Neutrophil (primary cell): Measurements from ENCODE around the gene SMPD3.

Source experiments
- H3K27ac ChIP-seq: fragments of 200-600 bp; sonication (generic); 2 replicates; pipeline ENCODE4 v1.5.1; 2016; ENCODE audit warnings: mild to moderate bottlenecking, moderate library complexity
- H3K27me3 ChIP-seq: fragments of 200-600 bp; sonication (generic); 2 replicates; pipeline ENCODE4 v1.6.0; 2016; ENCODE audit warnings: mild to moderate bottlenecking
- H3K36me3 ChIP-seq: fragments of 200-600 bp; sonication (generic); 2 replicates; pipeline ENCODE4 v1.5.1; 2017
- H3K4me1 ChIP-seq, 2 experiments: fragments of 200-600 bp in 1 of 2; sonication (generic) in 1 of 2; 1 replicate in 1 of 2; 2 replicates in 1 of 2; pipeline versions ENCODE4 v1.5.1 to v1.6.1; 2013 to 2016; ENCODE audit warnings: low read depth in 1 of 2, low read length in 1 of 2, mild to moderate bottlenecking in 1 of 2, moderate library complexity in 1 of 2; ENCODE audit not compliant: control insufficient read depth in 1 of 2, insufficient read depth in 1 of 2
- H3K4me3 ChIP-seq, 2 experiments: fragments of 200-600 bp in 1 of 2; sonication (generic) in 1 of 2; 1 replicate in 1 of 2; 2 replicates in 1 of 2; pipeline ENCODE4 v1.5.1; 2013 to 2016; ENCODE audit warnings: low read depth in 1 of 2, low read length in 1 of 2, mild to moderate bottlenecking in 1 of 2, moderate library complexity in 1 of 2
- H3K9me3 ChIP-seq: fragments of 200-600 bp; sonication (generic); 2 replicates; pipeline ENCODE4 v1.5.1; 2016
- CTCF ChIP-seq: fragments of 200-600 bp; sonication (generic); IDR thresholded peaks from 2 replicates; pipeline ENCODE4 v1.5.1; 2016; ENCODE audit warnings: antibody characterized with exemption

The SMPD3 gene

GRCh38 chr16:68377667-68378393, 70.5 kb downstream of the SMPD3 start:
- Histone ChIP-seq H3K9me3 (no peaks in the 10 kb centered on the region), H3K36me3 (no peaks in the 10 kb centered on the region), H3K27me3 (peaks cover 5% of the 10 kb centered on the region), H3K4me1 (peaks cover 0 to 5% of the 10 kb centered on the region in 2 experiments), H3K27ac (no peak overlapping the region), H3K4me3 (no peak overlapping the region)
- TF ChIP-seq CTCF = no peak

DNA sequence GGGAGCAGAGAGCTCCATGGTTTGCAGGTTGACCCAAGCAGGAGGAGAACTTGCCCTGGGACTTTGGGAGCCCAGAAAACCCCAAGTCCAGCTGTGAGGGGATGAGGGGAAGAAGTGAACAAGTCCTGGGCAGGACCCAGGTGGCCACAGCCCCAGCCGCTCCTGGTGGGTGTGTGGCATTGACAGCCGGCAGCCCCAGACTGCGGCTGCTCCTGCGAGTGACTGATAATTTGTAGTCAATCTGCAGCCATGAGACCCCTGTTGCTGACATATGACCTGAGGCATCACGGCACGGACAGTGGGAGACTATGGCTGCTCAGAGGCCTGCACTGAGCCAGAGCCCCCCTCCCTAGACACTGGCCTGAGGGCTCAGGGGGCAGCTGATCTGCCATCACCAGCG, 71.1 kb downstream of the SMPD3 start:
- TF ChIP-seq CTCF = no peak

GRCh38 chr16:68376590-68376989, 71.7 kb downstream of the SMPD3 start:
- TF ChIP-seq CTCF = no peak
- Histone ChIP-seq H3K27ac (no peak overlapping the region), H3K4me1 (peaks cover 0 to 5% of the 10 kb centered on the region in 2 experiments), H3K36me3 (no peaks in the 10 kb centered on the region), H3K4me3 (no peak overlapping the region), H3K9me3 (no peaks in the 10 kb centered on the region), H3K27me3 (peaks cover 5% of the 10 kb centered on the region)

More for the DNA sequence above, 71.1 kb downstream of the SMPD3 start:
- H3K4me3 ChIP-seq = no peak overlapping the region
- H3K9me3 ChIP-seq = no peaks in the 10 kb centered on the region
- H3K27me3 ChIP-seq = peaks cover 5% of the 10 kb centered on the region
- peaks cover 0 to 5% of the 10 kb centered on the region in 2 experiments for H3K4me1 ChIP-seq
- H3K36me3 ChIP-seq = no peaks in the 10 kb centered on the region
- H3K27ac ChIP-seq = no peak overlapping the region

DNA sequence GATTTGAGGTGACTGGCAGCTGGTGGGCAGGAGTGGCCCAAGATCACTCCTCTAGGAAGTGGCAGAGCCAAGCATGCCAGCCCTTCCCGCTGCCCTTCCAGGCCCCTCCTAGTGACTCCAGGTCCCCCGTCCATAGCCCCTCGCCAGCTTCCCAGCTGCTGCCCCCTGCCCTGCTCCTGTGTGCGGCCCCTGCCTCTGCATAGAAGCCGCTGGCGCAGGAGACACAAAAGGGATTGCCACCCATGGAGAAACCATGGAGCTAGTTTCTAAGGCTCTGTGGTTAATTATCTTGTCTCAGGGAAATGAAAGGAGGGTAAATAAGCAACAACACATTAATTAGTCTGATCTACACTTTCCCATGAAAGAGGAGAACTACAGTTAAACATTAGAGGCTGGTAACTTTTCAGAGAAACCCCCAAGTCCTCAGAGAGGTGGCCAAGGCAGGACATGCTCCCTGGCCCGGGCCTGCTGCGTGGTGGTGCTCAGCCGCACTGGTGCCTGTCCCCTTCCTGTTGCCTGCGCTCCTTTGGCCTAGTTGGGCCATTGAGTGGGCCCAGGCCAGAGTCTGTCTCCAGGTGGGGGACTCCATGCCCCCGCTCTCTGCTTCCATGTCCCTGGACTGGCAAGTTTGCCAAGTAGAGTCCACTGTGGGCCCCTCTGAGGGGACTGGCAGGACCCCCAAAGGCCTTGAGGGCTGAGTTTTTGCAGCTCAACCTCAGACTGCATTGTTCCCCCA, 72.3 kb downstream of the SMPD3 start:
- no peak overlapping the region for H3K27ac ChIP-seq
- no peaks in the 10 kb centered on the region for H3K9me3 ChIP-seq
- H3K27me3 ChIP-seq = peaks cover 6% of the 10 kb centered on the region
- no peaks in the 10 kb centered on the region for H3K36me3 ChIP-seq
- peaks cover 0 to 5% of the 10 kb centered on the region in 2 experiments for H3K4me1 ChIP-seq
- no peak overlapping the region for H3K4me3 ChIP-seq
- TF ChIP-seq CTCF = no peak

DNA sequence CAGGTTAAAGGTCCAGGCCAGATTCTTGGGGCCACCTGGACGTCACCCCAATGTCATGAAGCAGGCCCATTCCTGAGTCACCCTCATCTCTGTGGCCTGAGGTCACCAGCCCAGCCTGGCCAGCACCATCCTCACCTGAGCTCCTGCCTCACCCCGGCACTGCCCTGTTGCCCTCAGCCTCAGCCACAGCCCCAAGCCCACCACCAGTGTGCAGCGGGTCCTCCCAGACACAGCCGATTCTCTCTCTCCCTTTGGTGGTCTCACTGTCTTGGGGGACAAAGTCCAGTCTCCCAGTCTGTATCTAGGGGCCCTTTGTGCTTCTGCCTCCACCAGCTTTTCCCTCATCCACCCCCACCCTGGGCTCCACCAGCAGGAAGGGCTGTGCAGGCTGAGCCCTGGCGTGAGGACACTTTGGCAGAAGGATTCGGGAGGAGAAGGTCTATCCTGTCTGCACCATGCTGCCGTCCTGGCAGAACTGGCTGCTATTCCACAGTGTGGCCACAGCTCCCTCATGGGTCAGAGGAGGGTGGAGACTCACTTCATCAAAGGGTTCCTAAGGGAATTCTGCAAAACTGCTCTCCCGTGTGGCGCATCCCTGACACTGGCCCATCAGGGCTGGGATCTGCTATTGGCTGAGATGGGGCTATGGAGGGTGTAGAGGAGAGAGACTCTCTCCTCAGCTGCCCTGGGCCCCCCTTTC, 73.2 kb downstream of the SMPD3 start:
- peaks cover 7 to 10% of the 10 kb centered on the region in 2 experiments for H3K4me1 ChIP-seq
- TF ChIP-seq CTCF = no peak
- no peaks in the 10 kb centered on the region for H3K9me3 ChIP-seq
- no peak overlapping the region for H3K27ac ChIP-seq
- H3K36me3 ChIP-seq = no peaks in the 10 kb centered on the region
- H3K27me3 ChIP-seq = peaks cover 10% of the 10 kb centered on the region
- H3K4me3 ChIP-seq = no peak overlapping the region
